Measurements from ENCODE around the gene RNF135. TPM values are rescaled to one million over a fixed set of nuclear protein-coding genes. Genes with fewer than 3 reads are reported as not detected.

RNF135 gene
- total RNA-seq, 1 donor, result 10.7 TPM

GRCh38 chr17:30992551-30992950 lies 21.7 kb downstream of the RNF135 start:
- H3K4me3 ChIP-seq (ENCODE audit: low read depth, low read length), result no peak overlapping the region
- no peak for DNase-seq (ENCODE audit: low read depth)
- TF ChIP-seq CTCF (IDR thresholded peaks at IDR 0.05; ENCODE audit: insufficient read depth, low read length), result no peak

GRCh38 chr17:30995347-30995746 lies 24.5 kb downstream of the RNF135 start:
- no peak for TF ChIP-seq CTCF (IDR thresholded peaks at IDR 0.05; ENCODE audit: insufficient read depth, low read length)
- no peak for DNase-seq (ENCODE audit: low read depth)
- no peak overlapping the region for H3K4me3 ChIP-seq (ENCODE audit: low read depth, low read length)

GRCh38 chr17:30996486-30996885 lies 25.6 kb downstream of the RNF135 start:
- no peak overlapping the region for H3K4me3 ChIP-seq (ENCODE audit: low read depth, low read length)
- no peak for DNase-seq (ENCODE audit: low read depth)
- no peak for TF ChIP-seq CTCF (IDR thresholded peaks at IDR 0.05; ENCODE audit: insufficient read depth, low read length)

- DNase-seq (ENCODE audit: low read depth), result no peak
- no peak overlapping the region for H3K4me3 ChIP-seq (ENCODE audit: low read depth, low read length)
- no peak for TF ChIP-seq CTCF (IDR thresholded peaks at IDR 0.05; ENCODE audit: insufficient read depth, low read length)
Observed at GRCh38 chr17:30997270-30997669, 26.4 kb downstream of the RNF135 start.

- no peak for DNase-seq (ENCODE audit: low read depth)
- TF ChIP-seq CTCF (IDR thresholded peaks at IDR 0.05; ENCODE audit: insufficient read depth, low read length), result no peak
- H3K4me3 ChIP-seq (ENCODE audit: low read depth, low read length), result no peak overlapping the region
Observed at GRCh38 chr17:30997842-30998241, 27.0 kb downstream of the RNF135 start.

GRCh38 chr17:31002047-31002446 lies 31.2 kb downstream of the RNF135 start:
- H3K4me3 ChIP-seq (ENCODE audit: low read depth, low read length), result no peak overlapping the region
- DNase-seq (ENCODE audit: low read depth), result no peak
- TF ChIP-seq CTCF (IDR thresholded peaks at IDR 0.05; ENCODE audit: insufficient read depth, low read length), result no peak

GRCh38 chr17:31003225-31003866 lies 32.5 kb downstream of the RNF135 start:
- no peak overlapping the region for H3K4me3 ChIP-seq (ENCODE audit: low read depth, low read length)
- no peak for TF ChIP-seq CTCF (IDR thresholded peaks at IDR 0.05; ENCODE audit: insufficient read depth, low read length)
- DNase-seq (ENCODE audit: low read depth), result no peak
